Posterior vena cava (tissue), 2 donors: ENCODE results near the gene C5orf46. TPM values are rescaled to one million over a fixed set of nuclear protein-coding genes. Genes with fewer than 3 reads are reported as not detected.

Source experiments
- DNase-seq: peaks from one replicate; pipeline ENCODE4 v3.0.0-alpha.2; 2020; ENCODE audit warnings: low spot score
- intact Hi-C, 2 donors: fragments of 100-400 bp; cut with DNase I; formaldehyde crosslinking; loops; one replicate each; pipeline versions ENCODE4 v1.14.1 to v1.14.2; 2022 to 2023
- total RNA-seq, 2 donors: library from RNA; stranded (reverse); fragmentation: NEBNext Ultra II Directional; extraction: Animal tissue kit (Norgen Biotek cat#: 25700); gene quantifications; one replicate each; pipeline ENCODE4 v1.2.1, GENCODE V29; 2021
- donor health status: DM: yes; HTN: yes; CAD: no.
- donor health status: DM: yes; HTN: yes; CAD: no.

The C5orf46 gene
- total RNA-seq, 2 donors from 2014 or later, result 1.9 TPM; not detected in 1

DNA sequence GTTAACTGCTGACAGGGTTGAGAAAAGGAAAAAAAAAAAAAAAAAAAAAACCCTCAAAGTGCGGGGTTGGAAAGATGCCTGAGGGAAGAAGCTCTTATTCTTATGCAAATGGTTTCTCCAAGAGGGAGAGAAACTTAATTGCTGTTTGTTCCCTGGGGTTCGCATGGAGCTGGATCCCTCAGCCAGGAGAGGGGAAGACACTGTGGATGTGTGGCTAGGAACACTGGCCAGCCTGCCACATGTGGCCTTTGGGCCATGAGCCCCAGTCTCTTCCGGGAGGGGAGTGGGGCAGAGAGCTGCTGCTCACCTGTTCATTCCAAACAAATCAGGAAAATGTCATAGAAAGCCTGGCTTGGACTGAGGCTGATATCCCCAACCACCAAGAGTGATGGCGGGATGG, 37.2 kb downstream of the C5orf46 start:
- DNase-seq, result no peak
- intact Hi-C loops, result no loop called here

DNA sequence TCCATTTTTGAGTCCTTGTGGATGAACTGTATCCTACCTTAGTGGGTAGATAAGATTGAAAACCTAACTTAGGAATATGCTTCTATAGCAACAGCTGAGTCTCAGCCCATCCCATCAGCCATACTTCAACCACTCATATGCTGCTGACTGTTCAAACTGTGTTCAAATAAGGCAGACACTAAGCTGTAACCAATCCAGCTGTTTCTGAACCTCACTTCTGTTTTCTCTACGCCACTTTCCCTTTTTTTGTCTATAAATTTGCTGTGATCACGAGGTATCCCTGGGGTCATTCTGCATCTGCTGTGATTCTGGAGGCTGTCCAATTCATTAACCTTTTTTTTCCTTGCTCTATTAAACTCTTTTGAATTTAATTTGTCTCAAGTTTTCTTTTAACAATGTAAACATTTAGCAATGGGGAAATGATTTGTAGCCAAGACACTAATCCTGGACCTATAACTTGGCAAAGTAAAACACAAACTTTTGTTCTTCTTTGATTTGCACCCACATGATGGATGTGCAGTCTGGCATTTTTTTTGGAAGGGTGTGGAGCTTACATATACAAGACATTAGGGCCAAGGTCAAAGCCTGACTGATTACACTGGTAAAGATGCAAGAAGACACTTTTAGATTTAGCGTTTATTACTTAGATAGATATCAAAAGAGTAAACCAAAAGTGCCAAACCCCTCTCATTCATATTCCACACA, 42.7 kb downstream of the C5orf46 start:
- intact Hi-C loops, result no loop called here
- no peak for DNase-seq

DNA sequence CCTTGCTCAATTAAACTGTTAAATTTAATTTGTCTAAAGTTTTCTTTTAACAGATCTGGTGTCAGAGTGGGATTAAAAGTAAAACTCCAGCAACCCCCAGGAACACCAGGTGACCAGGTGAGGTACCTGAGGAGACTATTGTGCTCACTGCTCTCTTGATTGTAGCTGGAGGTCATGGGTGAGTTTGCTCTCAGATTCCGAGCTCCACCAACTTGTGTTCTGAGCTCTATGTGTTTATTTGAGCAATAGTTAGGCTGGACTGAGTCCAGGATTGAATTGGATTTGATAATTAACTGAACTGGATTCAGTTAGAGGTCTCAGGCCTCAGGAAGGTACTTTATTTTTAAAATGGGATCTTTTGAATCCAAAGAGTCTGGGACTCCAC, 45.7 kb downstream of the C5orf46 start:
- intact Hi-C loops, result no loop called here
- no peak for DNase-seq

DNA sequence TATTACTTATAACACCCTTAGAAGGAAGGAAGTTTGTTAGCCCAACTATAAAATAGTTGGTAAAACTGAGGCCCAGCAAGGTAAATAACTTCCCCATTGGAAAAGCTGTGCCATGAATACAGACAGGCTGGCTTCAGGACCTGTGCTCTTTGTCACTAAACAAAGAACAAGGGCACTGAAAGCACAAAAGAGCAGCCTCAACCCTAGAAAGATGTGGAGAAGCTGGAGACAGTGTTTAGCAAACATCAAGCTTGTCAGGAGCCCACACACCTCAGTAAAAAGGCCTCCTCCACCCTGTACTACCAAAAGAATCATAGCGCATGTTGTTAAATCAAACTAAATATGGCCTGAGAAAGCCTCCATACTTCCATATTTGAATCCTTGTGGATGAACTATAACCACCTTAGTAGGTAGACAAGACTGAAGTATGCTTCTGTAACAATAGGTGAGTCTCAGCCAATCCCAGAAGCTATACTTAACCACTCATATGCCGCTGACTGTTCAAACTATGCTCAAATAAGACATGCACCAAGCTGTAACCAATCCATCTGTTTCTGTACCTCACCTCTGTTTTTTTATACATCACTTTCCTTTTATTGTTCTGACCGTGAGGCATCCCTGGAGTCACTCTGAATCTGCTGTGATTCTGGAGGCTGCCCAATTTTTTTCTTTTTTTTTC, 46.2 kb downstream of the C5orf46 start:
- intact Hi-C loops, result no loop called here

DNA sequence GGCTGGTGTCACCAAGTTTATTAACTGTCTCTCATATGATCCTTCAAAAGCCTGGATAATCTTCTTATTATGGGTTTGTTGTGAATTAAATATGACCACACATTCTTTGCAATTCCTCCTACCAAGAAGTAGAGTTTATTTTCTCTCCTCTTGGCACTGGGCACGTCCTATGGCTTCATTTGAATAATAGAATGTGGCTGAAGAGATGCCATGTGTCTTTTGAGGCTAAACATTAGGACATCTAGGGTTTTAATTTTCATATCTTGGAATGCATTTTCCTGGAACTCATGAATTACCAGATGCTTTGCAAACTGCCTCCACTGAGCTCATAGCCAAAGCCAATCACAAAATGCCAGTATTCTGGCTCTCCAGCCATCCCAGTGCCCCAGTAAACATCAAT, 47.8 kb downstream of the C5orf46 start:
- DNase-seq, result no peak

More for the DNA sequence above, 46.2 kb downstream of the C5orf46 start:
- DNase-seq, result no peak

DNA sequence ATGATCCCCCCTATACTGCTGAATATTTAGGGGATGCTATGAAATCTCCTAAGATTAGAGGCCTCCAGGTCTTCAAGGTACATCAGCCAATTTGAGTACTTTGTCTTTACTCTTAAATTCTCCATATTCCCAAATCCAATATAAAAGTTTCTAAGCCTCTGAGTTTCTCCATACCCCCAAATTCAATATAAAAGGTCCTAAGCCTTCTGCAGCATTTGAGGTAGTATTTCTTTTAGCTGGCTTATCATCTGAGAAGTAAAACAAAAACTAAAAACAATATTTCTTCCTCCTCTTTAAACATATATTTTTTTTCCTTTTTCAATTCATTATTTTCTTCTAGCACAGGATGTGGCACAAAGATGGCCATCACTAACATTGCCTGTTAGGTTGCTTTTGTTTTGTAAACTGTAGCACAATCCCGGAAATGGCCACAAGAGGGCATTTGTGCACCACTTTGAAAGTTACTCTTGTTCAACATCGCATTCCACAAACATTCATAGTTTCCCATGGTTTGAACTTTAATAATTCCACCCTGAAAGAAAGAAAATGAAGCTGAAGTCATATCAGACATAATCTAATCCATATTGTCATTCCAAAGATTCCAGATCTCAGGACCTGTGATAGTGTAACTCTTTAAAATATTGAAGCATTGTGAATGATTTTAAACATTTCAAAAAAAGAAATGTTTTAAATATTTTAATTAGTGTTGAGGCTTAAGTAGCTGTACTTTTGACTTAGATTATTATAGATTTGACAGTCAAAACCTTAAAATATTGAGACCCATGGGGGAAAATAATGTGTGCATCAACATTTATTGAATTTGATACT, 48.8 kb downstream of the C5orf46 start:
- intact Hi-C loops, result no loop called here
- DNase-seq, result no peak

More for the DNA sequence above, 47.8 kb downstream of the C5orf46 start:
- intact Hi-C loops, result no loop called here

DNA sequence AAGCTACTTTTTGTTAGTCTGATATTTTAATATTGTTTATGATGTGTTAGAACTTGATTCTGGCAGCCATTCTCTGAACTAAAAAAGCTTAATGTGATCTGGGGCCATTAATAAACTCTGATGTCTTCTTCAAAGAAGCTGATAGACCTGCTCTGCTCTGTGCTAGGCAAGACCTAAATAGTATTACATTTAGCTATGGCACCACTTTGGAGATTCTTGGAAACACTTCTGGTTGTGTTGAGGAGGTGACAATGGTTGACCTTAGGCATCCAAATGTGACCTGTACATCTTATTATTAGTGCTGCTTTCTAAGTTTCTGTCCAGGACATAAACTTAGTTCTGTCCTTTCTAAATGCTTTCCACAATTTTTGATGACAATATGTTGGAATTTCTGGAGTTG, 49.5 kb downstream of the C5orf46 start:
- no peak for DNase-seq
- intact Hi-C loops, result no loop called here

DNA sequence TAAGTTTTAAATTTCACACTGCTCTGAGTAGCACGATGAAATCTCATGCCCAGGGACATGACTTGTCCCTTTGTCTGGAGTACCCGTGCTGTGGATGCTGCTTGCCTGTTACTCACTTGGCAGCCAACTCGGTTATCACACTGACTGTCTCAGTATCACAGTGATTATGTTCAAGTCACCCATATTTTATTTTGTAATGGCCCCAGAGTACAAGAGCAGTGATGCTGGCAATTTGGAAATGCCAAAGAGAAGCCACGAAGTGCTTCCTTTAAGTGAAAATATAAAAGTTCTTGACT, 50.6 kb downstream of the C5orf46 start:
- intact Hi-C loops, result no loop called here
- DNase-seq, result no peak

DNA sequence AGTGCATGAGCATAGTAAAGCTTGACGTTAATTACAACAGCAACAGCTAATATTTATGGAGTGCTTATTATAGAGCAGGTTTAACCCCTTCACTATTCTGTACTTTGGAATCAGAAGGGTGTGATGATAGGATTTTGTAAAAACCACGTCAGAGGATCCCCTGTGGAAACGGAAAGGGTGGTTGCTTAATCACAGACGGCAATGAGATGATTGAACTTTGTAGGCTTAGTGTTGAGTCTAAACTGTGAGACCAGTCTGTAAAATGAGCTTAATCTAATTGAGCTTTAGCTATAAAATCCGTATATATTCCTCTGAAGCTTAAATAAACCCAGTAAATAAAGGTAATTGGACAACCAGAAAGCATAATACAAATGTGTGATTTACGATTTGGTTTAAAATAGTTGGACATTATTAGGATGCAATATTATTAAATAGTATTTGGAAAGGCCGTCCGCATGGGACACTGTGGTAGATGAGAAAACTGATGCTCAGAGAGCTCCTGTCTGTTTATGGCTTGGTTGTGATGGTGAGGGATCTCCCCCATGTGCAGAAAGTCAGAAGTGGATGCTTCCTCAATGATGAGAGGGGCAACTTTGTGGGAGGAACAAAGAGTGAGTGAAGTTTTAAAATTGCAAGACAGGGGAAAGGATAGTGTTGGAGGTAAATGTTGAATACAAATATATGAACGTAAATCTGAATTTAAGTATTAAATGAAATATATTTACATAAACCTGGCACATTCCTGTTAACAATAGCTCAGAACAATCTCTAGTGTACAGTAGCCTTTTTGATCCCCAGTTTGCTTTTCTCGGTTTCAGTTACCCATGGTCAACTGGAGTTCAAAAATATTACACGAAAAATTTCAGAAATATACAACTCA, 51.2 kb downstream of the C5orf46 start:
- intact Hi-C loops, result no loop called here

DNA sequence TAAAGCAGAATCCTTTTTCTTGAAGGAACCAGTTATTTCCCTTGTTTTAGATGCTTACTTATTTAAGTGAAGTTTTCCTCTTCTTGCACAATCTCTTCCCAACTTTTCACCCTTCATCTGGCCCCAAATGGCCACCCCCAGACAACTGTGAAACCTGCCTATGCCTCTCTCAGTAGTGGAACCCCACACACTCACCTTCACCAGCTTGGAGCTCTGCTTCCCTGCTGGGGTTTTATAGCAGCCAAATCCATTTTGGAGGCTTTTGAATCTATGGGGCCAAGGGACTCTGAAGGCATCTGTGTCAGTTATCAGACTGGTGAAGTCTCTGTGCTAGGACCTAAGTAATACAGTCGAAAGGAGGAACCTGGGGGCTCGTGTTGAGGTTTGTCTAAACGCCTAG, 52.0 kb downstream of the C5orf46 start:
- intact Hi-C loops, result no loop called here
- DNase-seq, result no peak

More for the DNA sequence above, 51.2 kb downstream of the C5orf46 start:
- DNase-seq, result no peak

DNA sequence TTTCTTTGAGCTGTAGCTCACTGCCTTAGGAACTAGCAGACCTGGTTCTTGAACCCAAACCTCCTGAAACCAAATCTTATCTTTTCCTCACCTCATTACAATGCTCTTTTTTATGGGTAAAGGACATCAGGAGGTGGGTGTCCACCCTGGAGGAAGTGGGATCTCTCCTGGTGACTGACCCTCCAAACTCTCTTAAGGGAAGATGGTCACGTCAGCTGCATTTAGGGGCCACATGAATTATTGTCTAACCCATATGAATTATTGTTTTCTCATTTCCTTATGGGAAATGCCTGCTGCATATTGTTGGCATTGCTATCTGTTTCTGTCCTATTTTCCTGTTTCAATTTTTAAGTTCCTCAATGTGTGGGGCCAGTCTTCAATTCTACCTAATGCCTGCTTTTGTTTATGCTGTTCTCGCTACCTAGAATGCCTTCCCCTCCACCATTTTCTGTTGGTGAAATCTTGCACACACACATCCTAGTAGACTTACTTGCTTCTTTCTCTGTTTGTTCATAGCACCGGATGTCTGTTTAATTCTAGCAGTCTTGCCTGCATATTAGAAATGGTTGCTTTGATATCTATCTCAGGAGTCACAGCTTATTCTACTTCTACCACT, 52.9 kb downstream of the C5orf46 start:
- no peak for DNase-seq
- intact Hi-C loops, result no loop called here

DNA sequence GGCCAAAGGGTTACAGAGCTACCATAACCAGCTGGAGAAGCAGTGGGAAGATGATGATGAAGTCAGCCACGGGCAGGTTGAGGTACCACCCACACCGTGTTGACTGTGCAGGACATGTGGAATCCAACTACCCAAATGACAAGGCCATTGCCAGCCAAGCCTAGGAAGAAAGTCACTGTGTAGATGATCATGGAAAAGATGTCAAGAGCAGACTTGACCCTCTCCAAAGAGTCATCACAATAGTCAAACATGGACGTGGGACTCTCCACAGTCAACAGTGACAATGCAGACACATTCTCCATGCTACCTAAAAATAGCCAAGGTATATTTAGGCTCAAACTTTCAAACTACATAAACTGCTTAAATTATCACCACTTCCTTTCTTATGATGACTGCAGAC, 54.0 kb downstream of the C5orf46 start:
- no peak for DNase-seq

DNA sequence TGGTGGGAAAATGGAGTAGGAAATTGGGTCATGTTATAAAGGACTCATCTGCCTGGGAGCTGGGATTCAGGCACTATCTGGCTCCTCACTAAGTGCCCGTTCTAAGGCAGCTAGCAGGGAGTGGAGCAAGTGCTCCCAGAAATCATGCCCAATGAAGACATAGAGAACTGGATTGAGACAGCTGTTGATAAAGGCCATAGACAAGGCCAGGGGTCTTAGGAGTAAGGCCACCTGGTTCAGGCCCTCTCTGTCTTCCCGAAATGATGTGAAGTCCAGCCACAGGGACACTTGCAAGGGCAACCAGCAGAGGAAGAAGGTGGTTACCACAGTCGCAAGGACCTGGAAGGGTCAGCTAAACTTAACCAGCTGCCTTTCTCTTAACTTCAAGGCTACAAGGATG, 54.8 kb downstream of the C5orf46 start:
- intact Hi-C loops, result no loop called here
- no peak for DNase-seq

More for the DNA sequence above, 54.0 kb downstream of the C5orf46 start:
- intact Hi-C loops, result no loop called here

DNA sequence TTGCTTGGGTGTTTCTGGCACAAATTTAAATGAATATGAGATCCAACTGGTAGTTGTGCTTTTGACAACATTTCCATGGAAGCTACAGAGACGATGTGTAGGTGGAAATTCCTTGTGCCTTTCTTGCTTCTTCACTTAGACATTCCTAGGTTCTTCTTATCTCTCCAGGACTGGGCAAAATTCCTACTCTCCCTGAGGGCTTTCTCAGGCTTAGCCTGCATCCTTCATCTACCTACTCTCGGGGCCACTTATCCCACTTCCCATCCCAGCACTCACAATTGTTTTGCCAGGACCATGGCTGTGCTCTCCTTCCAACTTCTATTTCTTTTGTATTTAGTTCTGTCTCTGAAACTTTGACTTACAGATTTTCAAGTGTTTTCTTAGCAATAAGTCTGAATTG, 57.1 kb downstream of the C5orf46 start:
- DNase-seq, result no peak
- intact Hi-C loops, result no loop called here

DNA sequence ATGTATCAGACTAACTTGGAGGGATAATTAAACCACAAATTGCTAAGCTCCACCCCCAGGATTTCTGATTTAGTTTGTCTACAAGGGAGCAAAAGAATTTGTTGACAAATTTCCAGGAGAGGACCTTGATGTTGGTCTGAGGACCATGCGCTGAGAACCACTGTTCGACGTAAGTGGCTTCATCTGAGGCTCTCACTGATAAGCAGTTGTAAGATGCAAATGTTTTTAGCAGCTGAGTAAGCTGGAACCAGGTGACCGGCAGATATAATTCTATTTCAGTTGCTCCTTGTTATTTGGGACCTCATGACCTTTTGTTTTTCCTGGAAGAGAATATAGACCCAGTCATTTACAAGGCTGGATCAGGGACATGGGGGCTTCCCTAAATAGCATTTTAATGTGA, 60.7 kb downstream of the C5orf46 start:
- intact Hi-C loops, result no loop called here
- no peak for DNase-seq

DNA sequence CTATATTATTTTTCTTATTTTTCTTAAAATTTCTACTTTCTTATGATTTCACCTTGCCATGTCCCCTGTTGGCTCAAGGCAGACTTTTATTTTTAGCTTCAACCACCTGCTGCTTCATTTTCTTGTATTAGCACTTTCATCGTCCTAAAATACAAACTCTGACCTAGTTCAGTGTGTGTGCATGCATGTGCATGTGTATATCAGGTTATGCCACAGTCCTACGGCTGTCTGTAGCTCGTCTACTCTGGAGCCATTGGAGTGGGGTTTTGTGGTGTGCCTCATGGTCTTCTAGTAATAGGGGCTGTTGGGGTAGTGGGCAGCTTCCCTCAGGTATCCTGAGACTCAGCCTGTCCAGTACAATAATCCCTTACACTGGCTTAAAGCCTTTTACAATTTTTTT, 61.5 kb downstream of the C5orf46 start:
- intact Hi-C loops, result no loop called here

DNA sequence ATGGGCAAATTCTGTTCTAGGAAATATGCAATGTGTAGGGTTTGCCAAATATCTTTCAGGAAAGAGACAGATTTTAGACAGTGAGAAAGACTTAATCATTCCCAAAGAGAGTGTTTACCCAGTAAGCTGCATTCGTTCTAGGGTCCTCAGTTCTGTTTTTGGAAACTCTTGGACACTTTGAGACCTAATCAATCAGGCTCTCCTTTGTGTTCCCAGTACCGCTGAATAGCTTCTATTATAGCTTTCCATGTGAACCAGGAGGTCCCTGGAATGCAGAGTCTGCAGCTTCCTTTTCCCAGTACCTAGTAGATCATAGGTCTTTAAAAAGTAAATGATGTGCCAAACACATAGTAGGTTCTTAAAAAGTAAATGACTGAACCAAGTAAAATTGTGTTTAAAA, 63.5 kb downstream of the C5orf46 start:
- intact Hi-C loops, result no loop called here
- no peak for DNase-seq

More for the DNA sequence above, 61.5 kb downstream of the C5orf46 start:
- DNase-seq, result no peak
